Astrocyte (in vitro differentiated cells and primary cell): Measurements from ENCODE around the gene SFSWAP. TPM values are rescaled to one million over a fixed set of nuclear protein-coding genes. Genes with fewer than 3 reads are reported as not detected.
"Not testable (repeated sequence)": the region's sequence is repeated elsewhere in the genome, so short reads cannot be mapped to it uniquely, and the experiment has no call there.

Source experiments
- DNase-seq: peaks from one replicate; pipeline ENCODE4 v3.0.0-alpha.2; 2010; ENCODE audit warnings: low read depth
- FAIRE-seq: peaks from 2 replicates; lab custom pipeline; 2011; peaks lifted over from hg19 to GRCh38; lab: Jason Lieb, UNC
- H2AFZ ChIP-seq: 2 replicates; pipeline ENCODE4 v1.6.0; 2012; ENCODE audit warnings: low read depth, low read length, inconsistent platforms
- H3K27ac ChIP-seq: 2 replicates; pipeline ENCODE4 v1.5.1; 2011; ENCODE audit warnings: low read depth, low read length, inconsistent platforms
- H3K27me3 ChIP-seq: 2 replicates; pipeline ENCODE4 v1.6.0; 2011; ENCODE audit warnings: low read length, inconsistent platforms; ENCODE audit not compliant: insufficient read depth
- H3K36me3 ChIP-seq: 2 replicates; pipeline ENCODE4 v1.5.1; 2011; ENCODE audit warnings: low read length, inconsistent platforms; ENCODE audit not compliant: insufficient read depth
- H3K4me1 ChIP-seq: 2 replicates; pipeline ENCODE4 v1.5.1; 2011; ENCODE audit warnings: low read length, inconsistent platforms; ENCODE audit not compliant: insufficient read depth
- H3K4me2 ChIP-seq: 2 replicates; pipeline ENCODE4 v1.6.0; 2012; ENCODE audit warnings: low read length, inconsistent platforms
- H3K4me3 ChIP-seq: 2 replicates; pipeline ENCODE4 v1.5.1; 2011; ENCODE audit warnings: low read depth, mild to moderate bottlenecking, low read length, inconsistent platforms; ENCODE audit not compliant: insufficient read depth
- H3K79me2 ChIP-seq: 2 replicates; pipeline ENCODE4 v1.6.0; 2012; ENCODE audit warnings: mild to moderate bottlenecking, low read length, inconsistent platforms; ENCODE audit not compliant: insufficient read depth
- H3K9ac ChIP-seq: 2 replicates; pipeline ENCODE4 v1.6.0; 2012; ENCODE audit warnings: mild to moderate bottlenecking, low read length, inconsistent platforms
- H3K9me3 ChIP-seq: 2 replicates; pipeline ENCODE4 v1.5.1; 2012; ENCODE audit warnings: low read depth, mild to moderate bottlenecking, low read length, inconsistent platforms; ENCODE audit not compliant: insufficient read depth
- H4K20me1 ChIP-seq: 2 replicates; pipeline ENCODE4 v1.6.0; 2012; ENCODE audit warnings: low read length, inconsistent platforms; ENCODE audit not compliant: insufficient read depth
- H3K27ac Mint-ChIP-seq: one replicate; pipeline ENCODE4 v1.8.0; 2021; ENCODE audit warnings: mild to moderate bottlenecking, mixed read lengths; ENCODE audit not compliant: unreplicated experiment
- H3K27me3 Mint-ChIP-seq: one replicate; pipeline ENCODE4 v1.8.0; 2021; ENCODE audit warnings: low read depth, mixed read lengths; ENCODE audit not compliant: unreplicated experiment
- H3K36me3 Mint-ChIP-seq: one replicate; pipeline ENCODE4 v1.8.0; 2021; ENCODE audit warnings: low read depth, mixed read lengths; ENCODE audit not compliant: unreplicated experiment
- H3K4me1 Mint-ChIP-seq: one replicate; pipeline ENCODE4 v1.8.0; 2021; ENCODE audit warnings: low read depth, mixed read lengths; ENCODE audit not compliant: unreplicated experiment
- H3K4me3 Mint-ChIP-seq: one replicate; pipeline ENCODE4 v1.8.0; 2021; ENCODE audit warnings: mild to moderate bottlenecking, moderate library complexity, mixed read lengths; ENCODE audit not compliant: unreplicated experiment
- H3K9me3 Mint-ChIP-seq: one replicate; pipeline ENCODE4 v1.8.0; 2021; ENCODE audit warnings: mild to moderate bottlenecking, mixed read lengths; ENCODE audit not compliant: unreplicated experiment
- CTCF ChIP-seq: IDR thresholded peaks from 2 replicates; pipeline ENCODE4 v1.5.1; 2011; ENCODE audit warnings: low read depth, mild to moderate bottlenecking, inconsistent platforms, low read length, moderate library complexity; ENCODE audit not compliant: insufficient read depth
- EZH2 ChIP-seq: IDR thresholded peaks from 2 replicates; pipeline ENCODE4 v1.6.1; 2012; ENCODE audit warnings: mild to moderate bottlenecking, low read length, inconsistent platforms; ENCODE audit not compliant: insufficient read depth
- total RNA-seq: library from RNA; stranded (reverse); gene quantifications from 2 replicates; pipeline ENCODE4 v1.2.1, GENCODE V29; 2021

Gene SFSWAP
- total RNA-seq, 1 donor from 2014 or later, result 35.7 TPM

- H2AFZ ChIP-seq, result no peak overlapping the region
- no peaks in the 10 kb centered on the region for H3K27me3 ChIP-seq
- H4K20me1 ChIP-seq, result no peaks in the 10 kb centered on the region
- H3K4me1 ChIP-seq, result peaks cover 7% of the 10 kb centered on the region
- H3K4me1 Mint-ChIP-seq, result peaks cover 5% of the 10 kb centered on the region
- H3K27me3 Mint-ChIP-seq, result no peaks in the 10 kb centered on the region
- DNase-seq, result no peak
- peaks cover 7% of the 10 kb centered on the region for H3K36me3 Mint-ChIP-seq
- TF ChIP-seq CTCF (no peak), EZH2 (no peak)
- H3K9me3 Mint-ChIP-seq, result peaks cover 5% of the 10 kb centered on the region
- no peak overlapping the region for H3K4me2 ChIP-seq
- H3K27ac ChIP-seq, result no peak overlapping the region
- no peak for FAIRE-seq
- H3K27ac Mint-ChIP-seq, result no peak overlapping the region
- H3K9ac ChIP-seq, result no peak overlapping the region
- H3K4me3 ChIP-seq, result no peak overlapping the region
- no peak overlapping the region for H3K4me3 Mint-ChIP-seq
- no peaks in the 10 kb centered on the region for H3K9me3 ChIP-seq
- no peaks in the 10 kb centered on the region for H3K79me2 ChIP-seq
- H3K36me3 ChIP-seq, result no peaks in the 10 kb centered on the region
Measured at GRCh38 chr12:131805421-131805820, 94.5 kb downstream of the SFSWAP start.

- H3K9ac ChIP-seq, result no peak overlapping the region
- no peaks in the 10 kb centered on the region for H4K20me1 ChIP-seq
- FAIRE-seq (no peak), DNase-seq (no peak)
- H3K9me3 Mint-ChIP-seq, result peaks cover 5% of the 10 kb centered on the region
- H3K9me3 ChIP-seq, result no peaks in the 10 kb centered on the region
- H3K27ac Mint-ChIP-seq, result no peak overlapping the region
- H3K4me3 ChIP-seq, result no peak overlapping the region
- H3K4me2 ChIP-seq, result no peak overlapping the region
- H3K27me3 ChIP-seq, result no peaks in the 10 kb centered on the region
- H3K4me3 Mint-ChIP-seq, result no peak overlapping the region
- no peaks in the 10 kb centered on the region for H3K79me2 ChIP-seq
- TF ChIP-seq EZH2 (no peak), CTCF (no peak)
- peaks cover 5% of the 10 kb centered on the region for H3K4me1 Mint-ChIP-seq
- H3K27me3 Mint-ChIP-seq, result no peaks in the 10 kb centered on the region
- H3K4me1 ChIP-seq, result peaks cover 7% of the 10 kb centered on the region
- no peaks in the 10 kb centered on the region for H3K36me3 ChIP-seq
- no peak overlapping the region for H2AFZ ChIP-seq
- H3K36me3 Mint-ChIP-seq, result peaks cover 2% of the 10 kb centered on the region
- H3K27ac ChIP-seq, result no peak overlapping the region
Measured at GRCh38 chr12:131806674-131807073, 95.8 kb downstream of the SFSWAP start.

GRCh38 chr12:131808744-131809371 lies 98.0 kb downstream of the SFSWAP start:
- Histone ChIP-seq H3K4me3 (no peak overlapping the region), H3K79me2 (no peaks in the 10 kb centered on the region), H3K27ac (no peak overlapping the region), H3K9me3 (no peaks in the 10 kb centered on the region), H2AFZ (no peak overlapping the region), H3K4me1 (peaks cover 5% of the 10 kb centered on the region), H3K4me2 (no peak overlapping the region), H4K20me1 (no peaks in the 10 kb centered on the region), H3K36me3 (no peaks in the 10 kb centered on the region), H3K9ac (no peak overlapping the region), H3K27me3 (no peaks in the 10 kb centered on the region)
- H3K27ac Mint-ChIP-seq, result no peak overlapping the region
- H3K4me1 Mint-ChIP-seq, result peaks cover 4% of the 10 kb centered on the region
- peaks cover 11% of the 10 kb centered on the region for H3K9me3 Mint-ChIP-seq
- no peaks in the 10 kb centered on the region for H3K27me3 Mint-ChIP-seq
- DNase-seq, result no peak
- FAIRE-seq, result no peak
- H3K36me3 Mint-ChIP-seq, result no peaks in the 10 kb centered on the region
- H3K4me3 Mint-ChIP-seq, result no peak overlapping the region
- no peak for TF ChIP-seq CTCF
- TF ChIP-seq EZH2, result no peak

GRCh38 chr12:131809476-131810254 lies 98.8 kb downstream of the SFSWAP start:
- H3K9me3 ChIP-seq, H3K79me2 ChIP-seq, H3K27ac ChIP-seq, H3K27me3 Mint-ChIP-seq, H3K4me1 ChIP-seq, H3K36me3 Mint-ChIP-seq, H3K27ac Mint-ChIP-seq, DNase-seq, H3K36me3 ChIP-seq, H3K9ac ChIP-seq, H3K4me2 ChIP-seq, FAIRE-seq, H3K4me1 Mint-ChIP-seq, H4K20me1 ChIP-seq, H3K27me3 ChIP-seq, H3K4me3 Mint-ChIP-seq, H3K4me3 ChIP-seq, H2AFZ ChIP-seq: not testable (repeated sequence)
- peaks cover 11% of the 10 kb centered on the region for H3K9me3 Mint-ChIP-seq
